Dendritic cell treated with granulocyte-macrophage colony-stimulating factor and Interleukin-4, amounts not matched to agents 40 ng/mL and 50 ng/mL, for 4 days (primary cell): ENCODE measurements around the gene TMEM135.
A peak's percentile ranks its signal among the peaks of the same experiment; 100 is the strongest.
"Not testable (repeated sequence)": the region's sequence is repeated elsewhere in the genome, so short reads cannot be mapped to it uniquely, and the experiment has no call there.

ENCODE experiments used
- H3K27ac Mint-ChIP-seq: one replicate; pipeline ENCODE4 v1.8.0; 2022; ENCODE audit warnings: mild to moderate bottlenecking, mixed read lengths
- H3K27me3 Mint-ChIP-seq: one replicate; pipeline ENCODE4 v1.8.0; 2022; ENCODE audit warnings: mild to moderate bottlenecking, mixed read lengths
- H3K36me3 Mint-ChIP-seq: one replicate; pipeline ENCODE4 v1.8.0; 2022; ENCODE audit warnings: low read depth, mixed read lengths
- H3K4me1 Mint-ChIP-seq: one replicate; pipeline ENCODE4 v1.8.0; 2022; ENCODE audit warnings: low read depth, mixed read lengths
- H3K4me3 Mint-ChIP-seq: one replicate; pipeline ENCODE4 v1.8.0; 2022; ENCODE audit warnings: mild to moderate bottlenecking, moderate library complexity, mixed read lengths
- H3K9me3 Mint-ChIP-seq: one replicate; pipeline ENCODE4 v1.8.0; 2022; ENCODE audit warnings: mixed read lengths
- intact Hi-C: fragments of 100-400 bp; cut with micrococcal nuclease; formaldehyde crosslinking; loops from one replicate; pipeline ENCODE4 v1.15.0; 2022

The TMEM135 gene

DNA sequence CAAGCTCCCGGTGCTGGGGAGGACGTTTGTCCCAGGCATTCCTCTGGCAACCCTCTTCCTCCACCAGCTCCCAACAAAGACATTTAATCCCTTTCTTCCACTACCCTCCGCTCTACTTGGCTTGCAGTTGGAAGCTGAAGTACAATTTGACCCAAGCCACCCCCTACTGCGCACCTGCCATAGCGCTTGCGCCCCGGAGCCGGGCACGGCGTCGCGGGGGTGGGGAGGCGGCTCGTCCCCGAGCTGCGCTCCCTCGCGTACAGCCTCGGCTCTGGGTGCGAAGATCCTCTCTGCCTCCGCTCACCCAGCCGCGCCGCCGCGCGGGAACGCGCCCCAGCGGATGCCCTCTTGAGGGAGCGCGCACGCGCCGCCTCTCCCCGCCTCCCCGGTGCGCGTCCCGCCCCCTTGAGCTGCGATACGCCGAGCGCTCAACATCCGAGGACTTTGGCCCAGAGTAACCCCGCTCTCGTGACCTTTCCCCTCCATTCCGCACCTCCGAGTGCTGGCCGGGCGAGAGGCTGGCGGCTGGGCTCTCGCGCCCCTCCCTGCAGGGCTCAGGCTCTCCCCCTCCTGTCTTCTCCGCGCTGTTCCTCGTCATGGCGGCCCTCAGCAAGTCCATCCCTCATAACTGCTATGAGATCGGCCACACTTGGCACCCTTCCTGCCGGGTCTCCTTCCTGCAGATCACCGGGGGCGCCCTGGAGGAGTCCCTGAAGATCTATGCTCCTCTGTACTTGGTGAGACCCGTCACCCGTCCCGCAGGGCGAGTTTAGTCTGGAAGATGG is at the start of gene TMEM135:
TMEM135 (plus strand) TSS at position 485 of the 785 bp plus-strand sequence; CDS start at position 597, 112 bp downstream.
- peaks cover 56% of the 10 kb centered on the region for H3K4me1 Mint-ChIP-seq

DNA sequence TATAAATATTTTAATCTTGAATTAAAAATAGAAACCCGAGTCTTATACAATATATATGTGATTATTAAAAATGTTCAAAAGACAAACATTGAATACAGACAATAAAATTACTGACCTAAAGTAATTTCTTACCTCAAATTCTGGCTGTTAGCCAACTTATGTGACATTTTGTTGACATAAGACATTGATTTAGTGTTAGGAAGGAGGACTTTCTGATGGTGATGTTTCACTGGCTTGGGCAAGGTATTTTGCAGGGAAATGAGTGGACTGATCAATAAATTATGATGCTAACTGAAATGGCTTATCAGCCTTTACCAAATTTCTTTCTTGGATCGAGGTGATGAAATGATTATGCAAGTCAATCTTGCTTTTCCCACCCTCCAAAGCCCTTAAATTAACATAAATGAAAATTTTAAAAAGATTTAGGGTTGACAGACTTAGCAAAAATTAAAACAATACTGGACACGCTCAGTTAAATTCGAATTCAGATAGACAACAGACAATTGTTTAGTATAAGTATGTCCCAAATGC is 49.3 kb upstream of the TMEM135 start:
- no peaks in the 10 kb centered on the region for H3K9me3 Mint-ChIP-seq
- intact Hi-C loops = no loop called here
- no peaks in the 10 kb centered on the region for H3K36me3 Mint-ChIP-seq
- no peaks in the 10 kb centered on the region for H3K4me1 Mint-ChIP-seq
- H3K27ac Mint-ChIP-seq = no peak overlapping the region
- H3K4me3 Mint-ChIP-seq = no peak overlapping the region
- H3K27me3 Mint-ChIP-seq = peaks cover 2% of the 10 kb centered on the region

More for the DNA sequence above, at the start of gene TMEM135:
- Mint-ChIP-seq H3K36me3 (peaks cover 14% of the 10 kb centered on the region), H3K27ac (peak within 1 kb of the TSS; percentile 88), H3K4me3 (peak within 1 kb of the TSS; percentile 92), H3K9me3 (no peaks in the 10 kb centered on the region), H3K27me3 (peaks cover 12% of the 10 kb centered on the region)
- intact Hi-C loops = no loop called here

DNA sequence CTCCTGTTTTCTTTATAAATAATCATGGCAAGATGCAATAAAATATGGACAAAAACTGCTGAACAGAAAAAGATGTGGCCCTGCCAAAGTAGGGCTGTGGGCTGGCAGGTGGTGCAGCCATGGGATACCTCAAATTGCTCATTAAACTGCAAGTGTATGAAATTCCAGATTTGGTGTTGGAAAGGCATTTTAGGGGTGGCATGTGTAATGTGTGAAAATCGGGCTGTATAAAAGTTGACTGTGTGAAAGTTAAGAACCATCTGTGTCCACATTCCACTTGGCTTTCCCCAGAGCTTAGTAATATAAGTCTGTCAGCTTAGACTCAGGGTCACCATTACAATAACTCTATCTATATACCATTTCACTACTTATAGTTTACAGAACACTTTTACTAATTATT is 47.7 kb upstream of the TMEM135 start:
- no peak overlapping the region for H3K27ac Mint-ChIP-seq
- no peaks in the 10 kb centered on the region for H3K36me3 Mint-ChIP-seq
- H3K4me1 Mint-ChIP-seq = no peaks in the 10 kb centered on the region
- intact Hi-C loops = no loop called here
- H3K27me3 Mint-ChIP-seq = peaks cover 2% of the 10 kb centered on the region
- H3K9me3 Mint-ChIP-seq = no peaks in the 10 kb centered on the region
- no peak overlapping the region for H3K4me3 Mint-ChIP-seq

DNA sequence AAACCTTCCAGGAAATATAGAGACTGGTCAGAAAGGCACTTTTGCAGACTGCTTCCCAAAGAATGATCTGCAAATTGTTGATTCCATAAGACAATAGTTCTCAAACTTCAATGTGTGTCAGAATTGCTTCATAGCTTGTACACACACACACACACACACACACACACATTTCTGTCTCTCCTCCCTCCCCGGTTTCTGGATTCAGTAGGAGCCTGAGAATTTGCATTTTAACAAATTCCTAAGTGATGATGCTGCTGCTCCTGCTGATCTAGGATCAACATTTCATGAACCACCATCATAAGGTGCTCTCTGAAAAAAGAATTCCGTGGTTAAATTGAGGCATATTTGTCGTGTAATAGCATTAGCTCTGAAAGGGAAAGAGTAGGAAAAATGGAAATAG is 47.2 kb upstream of the TMEM135 start:
- intact Hi-C loops = no loop called here
- Mint-ChIP-seq H3K4me1 (no peaks in the 10 kb centered on the region), H3K9me3 (no peaks in the 10 kb centered on the region), H3K36me3 (no peaks in the 10 kb centered on the region), H3K27ac (no peak overlapping the region), H3K27me3 (peaks cover 2% of the 10 kb centered on the region), H3K4me3 (no peak overlapping the region)

DNA sequence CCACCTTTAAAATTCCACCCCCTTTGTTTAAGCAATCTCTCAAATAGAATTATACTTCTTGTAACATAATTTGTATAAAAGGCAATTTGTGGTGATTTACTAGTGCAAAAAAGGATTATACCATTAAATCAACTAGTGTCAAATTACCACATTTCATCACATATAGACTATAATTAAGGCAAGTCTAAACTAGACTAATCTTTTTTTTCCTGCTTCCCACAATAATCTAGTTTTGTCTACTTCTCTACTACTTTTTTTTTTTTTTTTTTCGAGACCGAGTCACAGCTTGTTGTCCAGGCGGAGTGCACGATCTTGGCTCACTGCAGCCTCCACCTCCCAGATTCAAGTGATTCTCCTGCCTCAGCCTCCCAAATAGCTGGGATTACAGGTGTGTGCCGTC is 46.4 kb upstream of the TMEM135 start:
- H3K36me3 Mint-ChIP-seq = no peaks in the 10 kb centered on the region
- H3K4me3 Mint-ChIP-seq = no peak overlapping the region
- intact Hi-C loops = no loop called here
- H3K27me3 Mint-ChIP-seq = peaks cover 2% of the 10 kb centered on the region
- no peaks in the 10 kb centered on the region for H3K9me3 Mint-ChIP-seq
- H3K4me1 Mint-ChIP-seq = no peaks in the 10 kb centered on the region
- H3K27ac Mint-ChIP-seq = no peak overlapping the region

DNA sequence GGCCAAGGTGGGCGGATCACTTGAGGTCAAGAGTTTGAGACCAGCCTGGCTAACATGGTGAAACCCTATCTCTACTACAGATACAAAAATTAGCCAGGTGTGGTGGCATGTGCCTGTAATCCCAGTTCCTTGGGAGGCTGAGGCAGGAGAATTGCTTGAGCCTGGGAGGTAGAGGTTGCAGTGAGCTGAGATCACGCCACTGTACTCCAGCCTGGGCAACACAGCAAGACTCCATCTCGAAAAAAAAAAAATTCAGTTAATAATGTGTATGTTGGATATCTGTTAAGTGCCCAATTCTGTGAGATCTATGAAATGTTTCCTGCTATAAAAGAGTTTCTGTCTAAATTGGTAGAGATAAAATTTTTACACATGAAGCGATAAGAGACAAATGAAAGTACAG is 45.4 kb upstream of the TMEM135 start:
- H3K4me1 Mint-ChIP-seq, H3K4me3 Mint-ChIP-seq, H3K27ac Mint-ChIP-seq, H3K36me3 Mint-ChIP-seq, intact Hi-C loops, H3K9me3 Mint-ChIP-seq, H3K27me3 Mint-ChIP-seq: not testable (repeated sequence)

DNA sequence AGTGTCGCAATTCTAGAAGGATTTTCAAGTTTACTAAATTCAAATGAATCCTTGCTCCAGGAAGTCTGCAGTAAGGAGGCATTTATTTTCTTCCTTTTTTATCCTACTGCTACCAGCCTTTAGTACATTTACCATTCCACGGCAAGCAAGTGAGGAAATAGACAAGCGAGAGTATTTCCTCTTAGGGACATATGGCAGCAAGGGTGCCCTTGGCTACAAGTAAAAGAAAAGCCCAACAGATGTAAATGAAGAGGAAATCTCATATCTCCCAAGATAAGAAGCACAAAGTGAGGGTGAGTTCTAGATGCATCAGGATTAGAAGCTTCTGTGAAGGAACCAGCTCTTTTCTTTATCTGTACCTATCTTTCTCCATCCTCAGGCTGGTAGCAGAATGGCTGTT is 44.7 kb upstream of the TMEM135 start:
- Mint-ChIP-seq H3K27ac (no peak overlapping the region), H3K27me3 (peaks cover 2% of the 10 kb centered on the region), H3K36me3 (no peaks in the 10 kb centered on the region), H3K4me3 (no peak overlapping the region), H3K9me3 (no peaks in the 10 kb centered on the region), H3K4me1 (no peaks in the 10 kb centered on the region)
- intact Hi-C loops = no loop called here

DNA sequence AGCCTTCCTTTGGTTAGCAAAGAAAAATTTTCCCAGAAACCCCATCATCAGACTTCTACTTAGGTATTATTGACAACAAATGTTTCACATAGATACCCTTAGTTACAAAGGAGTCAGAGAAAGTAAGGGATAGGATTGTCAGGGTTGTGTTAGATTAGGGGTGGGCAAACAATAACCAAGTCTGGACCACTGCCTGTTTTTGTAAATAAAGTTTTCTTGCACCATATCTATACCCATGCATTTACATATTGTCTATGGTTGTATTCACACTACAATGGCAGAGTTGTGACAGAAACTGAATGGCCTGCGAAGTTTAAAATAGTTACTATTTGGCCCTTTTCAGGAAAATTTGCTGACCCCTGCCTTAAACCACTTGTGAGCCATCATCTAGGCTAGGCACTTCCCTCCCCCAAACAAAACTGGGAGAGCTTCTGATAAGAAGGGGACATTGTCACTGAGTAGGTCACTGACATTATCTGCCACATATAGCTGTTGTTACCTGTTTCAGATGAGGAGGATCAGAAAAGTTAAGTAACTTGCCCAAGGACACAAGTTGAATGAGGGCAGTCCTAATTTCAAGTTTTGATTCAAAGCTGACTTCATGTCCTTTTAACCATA is 40.7 kb upstream of the TMEM135 start:
- Mint-ChIP-seq H3K27me3 (no peaks in the 10 kb centered on the region), H3K36me3 (no peaks in the 10 kb centered on the region), H3K27ac (no peak overlapping the region), H3K4me3 (no peak overlapping the region), H3K4me1 (no peaks in the 10 kb centered on the region), H3K9me3 (no peaks in the 10 kb centered on the region)
- intact Hi-C loops = no loop called here

DNA sequence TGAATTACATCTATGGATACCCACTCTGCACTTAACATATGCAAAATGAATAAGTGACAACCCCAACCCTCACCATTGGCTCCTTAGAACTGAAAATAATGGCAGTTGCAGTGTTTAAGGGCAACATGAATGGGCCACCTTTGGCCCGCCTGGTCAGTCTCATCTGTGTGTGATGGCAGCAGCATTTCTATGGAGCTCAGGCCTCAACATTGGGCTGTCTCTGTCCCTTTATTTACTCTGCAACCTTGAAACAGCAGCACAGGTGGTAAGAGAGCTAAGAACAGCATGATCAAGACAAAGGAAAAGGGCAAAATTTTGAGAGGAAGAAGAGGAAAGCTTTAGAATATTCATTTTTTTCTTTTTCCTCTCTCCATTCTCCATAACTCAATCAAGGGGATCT is 38.3 kb upstream of the TMEM135 start:
- intact Hi-C loops = no loop called here
- Mint-ChIP-seq H3K4me3 (no peak overlapping the region), H3K27ac (no peak overlapping the region)

DNA sequence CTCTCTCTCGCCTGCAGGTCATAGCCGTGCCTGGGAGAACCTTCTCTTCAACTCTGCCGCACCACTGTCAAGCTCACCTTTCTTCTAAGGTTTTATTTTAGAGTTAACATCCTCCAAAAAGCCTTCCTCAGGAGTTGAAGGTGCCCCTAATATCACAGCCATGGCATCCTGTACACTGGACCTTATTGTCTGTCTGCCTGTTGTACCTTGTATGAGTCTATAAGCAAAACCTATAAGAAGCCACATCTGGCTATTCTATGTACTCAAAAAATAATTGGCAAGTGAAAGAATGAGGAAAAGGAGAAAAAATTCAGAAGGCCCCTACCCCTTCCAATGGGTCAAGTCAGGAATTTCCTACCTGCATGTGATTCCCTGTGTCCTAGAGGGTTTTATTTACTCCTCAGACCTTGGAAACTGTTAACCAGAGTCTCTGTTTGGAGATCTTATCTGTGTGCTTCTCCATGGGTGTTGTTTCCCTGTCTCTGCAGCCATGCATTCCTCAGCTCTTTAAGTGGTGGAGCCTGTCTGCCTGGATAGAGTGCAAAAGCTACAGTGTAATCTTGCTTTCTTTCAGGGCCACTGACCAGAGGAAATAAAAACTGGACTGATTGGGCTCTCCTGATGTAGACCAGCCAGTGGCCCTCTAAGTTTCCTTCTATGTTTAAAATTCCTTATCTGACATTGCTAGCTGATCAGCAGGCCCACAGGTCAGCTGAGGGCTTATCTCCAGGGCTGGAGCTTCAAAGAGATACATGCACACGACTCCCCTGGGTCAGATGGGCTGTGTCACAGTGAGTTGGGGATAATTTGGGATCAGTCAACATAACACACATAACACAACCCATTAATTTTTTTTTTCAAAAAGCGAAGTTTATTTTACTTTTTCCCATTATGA is 37.6 kb upstream of the TMEM135 start:
- no peaks in the 10 kb centered on the region for H3K4me1 Mint-ChIP-seq
- H3K36me3 Mint-ChIP-seq = no peaks in the 10 kb centered on the region
- no peak overlapping the region for H3K27ac Mint-ChIP-seq
- intact Hi-C loops = no loop called here
- no peaks in the 10 kb centered on the region for H3K27me3 Mint-ChIP-seq
- H3K9me3 Mint-ChIP-seq = no peaks in the 10 kb centered on the region
- H3K4me3 Mint-ChIP-seq = no peak overlapping the region

More for the DNA sequence above, 38.3 kb upstream of the TMEM135 start:
- no peaks in the 10 kb centered on the region for H3K27me3 Mint-ChIP-seq
- H3K9me3 Mint-ChIP-seq = no peaks in the 10 kb centered on the region
- no peaks in the 10 kb centered on the region for H3K4me1 Mint-ChIP-seq
- no peaks in the 10 kb centered on the region for H3K36me3 Mint-ChIP-seq

DNA sequence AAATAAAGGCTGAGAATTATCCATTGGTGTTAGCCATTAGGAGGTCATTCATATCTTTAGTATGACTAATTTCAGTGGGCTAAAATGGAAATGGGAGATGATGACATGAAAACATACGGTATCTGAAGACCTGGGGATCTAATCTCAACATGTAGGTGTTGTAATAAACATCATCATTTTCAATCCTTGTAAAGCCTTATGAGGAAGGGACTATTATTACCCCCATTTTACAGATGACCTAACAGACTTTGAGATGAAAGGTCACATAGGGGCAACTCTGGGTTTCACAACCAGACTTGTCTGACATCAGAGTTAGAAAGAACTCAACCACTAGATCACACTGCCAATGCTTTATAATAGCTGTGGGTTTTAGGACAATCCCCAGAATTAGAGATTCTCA is 34.8 kb upstream of the TMEM135 start:
- H3K9me3 Mint-ChIP-seq = no peaks in the 10 kb centered on the region
- intact Hi-C loops = no loop called here
- H3K27ac Mint-ChIP-seq = no peak overlapping the region

DNA sequence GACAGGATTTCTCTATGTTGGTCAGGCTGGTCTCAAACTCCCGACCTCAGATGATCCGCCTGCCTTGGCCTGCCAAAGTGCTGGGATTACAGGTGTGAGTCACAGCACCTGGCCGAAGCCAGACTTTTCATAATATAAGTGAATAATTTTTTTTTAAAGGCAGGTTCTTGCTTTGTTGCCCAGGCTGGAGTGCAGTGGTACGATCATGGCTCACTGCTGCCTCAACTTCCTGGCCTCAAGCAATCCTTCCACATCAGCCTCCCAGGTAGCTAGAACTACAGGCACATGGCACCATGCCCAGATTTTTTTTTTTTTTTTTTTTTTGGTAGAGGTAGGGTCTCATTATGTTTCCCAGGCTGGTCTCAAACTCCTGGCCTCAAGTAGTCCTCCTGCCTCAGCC is 33.5 kb upstream of the TMEM135 start:
- intact Hi-C loops, H3K4me1 Mint-ChIP-seq, H3K4me3 Mint-ChIP-seq, H3K27me3 Mint-ChIP-seq, H3K36me3 Mint-ChIP-seq, H3K27ac Mint-ChIP-seq, H3K9me3 Mint-ChIP-seq: not testable (repeated sequence)

More for the DNA sequence above, 34.8 kb upstream of the TMEM135 start:
- Mint-ChIP-seq H3K36me3 (no peaks in the 10 kb centered on the region), H3K4me3 (no peak overlapping the region), H3K4me1 (no peaks in the 10 kb centered on the region), H3K27me3 (no peaks in the 10 kb centered on the region)

DNA sequence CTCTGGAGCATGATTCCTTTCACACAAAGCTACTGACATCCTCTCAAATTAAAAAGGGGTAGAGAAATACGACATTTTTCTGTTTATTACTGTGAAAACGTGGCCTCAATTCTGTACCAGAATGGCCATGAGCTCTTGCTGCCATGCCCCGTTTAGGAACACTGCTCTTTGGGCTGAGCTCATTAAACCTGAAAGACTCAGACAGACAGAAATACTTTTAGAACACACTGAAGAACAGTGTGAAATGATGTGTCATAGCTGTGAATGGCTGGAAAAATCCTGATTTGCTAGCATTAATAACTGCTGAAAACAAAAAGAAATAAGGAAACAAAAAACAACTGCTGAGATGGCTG is 32.2 kb upstream of the TMEM135 start:
- H3K27me3 Mint-ChIP-seq = no peaks in the 10 kb centered on the region
- no peaks in the 10 kb centered on the region for H3K4me1 Mint-ChIP-seq
- intact Hi-C loops = no loop called here
- no peak overlapping the region for H3K27ac Mint-ChIP-seq
- no peak overlapping the region for H3K4me3 Mint-ChIP-seq
- no peaks in the 10 kb centered on the region for H3K36me3 Mint-ChIP-seq
- no peaks in the 10 kb centered on the region for H3K9me3 Mint-ChIP-seq

DNA sequence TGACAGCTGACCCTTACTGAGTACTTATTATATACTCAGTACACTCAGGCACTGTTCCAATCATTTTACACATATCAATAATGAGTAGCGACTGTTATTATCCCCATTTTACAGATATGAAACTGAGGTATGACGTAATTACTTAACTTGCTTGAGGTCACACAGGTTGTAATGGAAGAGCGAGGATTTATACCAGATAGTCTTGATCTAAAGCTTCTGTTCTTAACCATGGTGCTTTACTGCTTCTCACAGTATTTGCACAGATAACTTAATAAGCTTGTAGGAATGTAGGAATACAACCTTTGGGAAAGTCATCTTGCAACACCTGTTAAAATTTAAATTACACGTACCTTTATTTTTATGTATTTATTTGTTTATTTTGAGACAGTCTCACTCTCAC is 31.7 kb upstream of the TMEM135 start:
- Mint-ChIP-seq H3K27ac (no peak overlapping the region), H3K36me3 (no peaks in the 10 kb centered on the region), H3K9me3 (no peaks in the 10 kb centered on the region), H3K27me3 (no peaks in the 10 kb centered on the region), H3K4me1 (no peaks in the 10 kb centered on the region), H3K4me3 (no peak overlapping the region)
- intact Hi-C loops = no loop called here
